HG03025 (cell line): ENCODE measurements around the gene HOXA3.

ENCODE experiments used
- ATAC-seq: cut with Tn5 transposase; IDR thresholded peaks from one replicate; pipeline ENCODE4 v1.9.1; 2021; ENCODE audit warnings: mild to moderate bottlenecking, moderate library complexity; ENCODE audit not compliant: unreplicated experiment, low FRiP score

Gene HOXA3

DNA sequence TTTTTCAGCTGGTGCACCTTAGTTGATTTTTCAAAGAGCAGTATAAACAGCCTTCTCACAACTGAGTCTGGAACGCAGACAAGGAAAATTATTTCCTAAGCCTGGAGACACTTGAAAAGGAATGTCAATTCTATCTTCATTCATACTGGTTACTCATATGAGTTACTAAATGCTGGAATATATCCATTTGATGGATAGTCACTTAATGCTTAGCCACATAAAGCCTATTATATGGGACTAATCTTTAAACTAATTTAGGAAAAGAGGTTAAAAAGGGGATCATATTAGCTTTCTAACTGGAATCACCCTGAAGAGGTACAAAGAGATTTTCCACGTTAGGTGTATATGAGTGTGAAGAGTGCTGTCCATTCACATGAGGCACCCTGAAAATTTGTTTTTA lies 20.2 kb downstream of the HOXA3 start:
- no peak for ATAC-seq

DNA sequence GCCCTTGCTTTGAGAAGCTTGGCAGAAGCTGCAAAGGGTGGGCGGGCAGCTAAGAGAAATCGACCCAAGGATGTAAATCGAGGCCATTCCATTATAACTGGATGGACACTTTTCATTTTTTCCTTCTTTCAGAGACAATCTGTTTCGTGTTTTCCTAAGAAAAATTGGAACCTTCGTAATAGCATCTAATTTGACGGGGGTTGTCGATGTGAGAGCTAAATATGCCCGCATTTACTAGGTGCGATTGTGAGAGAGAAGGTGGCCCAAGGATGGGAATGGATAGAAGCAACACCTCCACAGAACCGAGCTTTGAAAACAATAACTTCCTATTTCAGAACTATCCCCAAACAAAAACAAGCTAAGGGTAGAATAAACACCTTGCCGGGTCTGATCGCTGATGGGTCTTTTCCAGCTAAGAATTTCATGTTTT lies 21.0 kb downstream of the HOXA3 start:
- no peak for ATAC-seq

DNA sequence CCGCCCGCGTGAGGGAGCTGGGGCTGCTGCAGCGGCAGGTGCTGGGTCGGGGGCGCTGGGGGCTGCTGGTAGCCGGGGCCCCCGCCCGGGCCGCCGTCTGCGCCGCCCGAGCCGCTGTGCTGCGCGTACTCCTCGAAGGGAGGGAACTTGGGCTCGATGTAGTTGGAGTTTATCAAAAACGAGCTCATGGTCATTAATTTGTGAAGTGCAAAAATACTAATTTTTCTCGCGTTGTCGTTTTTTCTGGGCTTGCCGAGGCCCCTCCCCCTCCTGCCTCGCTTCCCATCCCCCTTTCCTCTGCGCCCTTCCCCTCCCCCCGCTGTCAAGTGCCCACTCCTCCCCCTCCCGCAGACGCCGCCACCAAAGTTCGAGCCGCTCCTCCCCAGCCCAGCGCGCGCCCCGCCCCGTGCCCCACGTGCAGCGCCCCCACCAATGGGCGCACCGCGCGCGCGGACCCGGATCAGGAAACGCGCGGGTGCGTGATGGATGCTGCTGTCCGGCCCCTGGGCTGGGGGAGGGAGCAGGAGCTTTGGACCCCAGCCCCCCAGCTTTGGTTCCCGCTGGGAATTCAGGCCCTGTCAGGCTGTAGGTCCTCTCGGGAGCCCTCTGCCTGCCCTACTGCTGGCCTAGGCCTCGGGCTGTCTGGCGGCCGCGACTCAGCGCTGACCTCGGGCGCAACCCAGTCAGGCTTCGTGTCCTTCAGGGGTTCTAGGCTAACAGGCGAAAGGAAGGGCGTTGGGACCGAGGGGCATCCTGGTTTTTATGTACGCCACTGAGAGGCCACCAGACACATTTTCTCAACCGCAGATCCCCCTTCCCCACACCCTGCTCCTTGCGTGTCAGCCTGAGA lies 21.6 kb downstream of the HOXA3 start, which contains the start of gene HOXA4:
Gene HOXA4, minus strand, starts transcription at position 218 of the 850 bp plus-strand sequence. Its CDS starts 24 bp downstream, at position 194.
- no peak for ATAC-seq

DNA sequence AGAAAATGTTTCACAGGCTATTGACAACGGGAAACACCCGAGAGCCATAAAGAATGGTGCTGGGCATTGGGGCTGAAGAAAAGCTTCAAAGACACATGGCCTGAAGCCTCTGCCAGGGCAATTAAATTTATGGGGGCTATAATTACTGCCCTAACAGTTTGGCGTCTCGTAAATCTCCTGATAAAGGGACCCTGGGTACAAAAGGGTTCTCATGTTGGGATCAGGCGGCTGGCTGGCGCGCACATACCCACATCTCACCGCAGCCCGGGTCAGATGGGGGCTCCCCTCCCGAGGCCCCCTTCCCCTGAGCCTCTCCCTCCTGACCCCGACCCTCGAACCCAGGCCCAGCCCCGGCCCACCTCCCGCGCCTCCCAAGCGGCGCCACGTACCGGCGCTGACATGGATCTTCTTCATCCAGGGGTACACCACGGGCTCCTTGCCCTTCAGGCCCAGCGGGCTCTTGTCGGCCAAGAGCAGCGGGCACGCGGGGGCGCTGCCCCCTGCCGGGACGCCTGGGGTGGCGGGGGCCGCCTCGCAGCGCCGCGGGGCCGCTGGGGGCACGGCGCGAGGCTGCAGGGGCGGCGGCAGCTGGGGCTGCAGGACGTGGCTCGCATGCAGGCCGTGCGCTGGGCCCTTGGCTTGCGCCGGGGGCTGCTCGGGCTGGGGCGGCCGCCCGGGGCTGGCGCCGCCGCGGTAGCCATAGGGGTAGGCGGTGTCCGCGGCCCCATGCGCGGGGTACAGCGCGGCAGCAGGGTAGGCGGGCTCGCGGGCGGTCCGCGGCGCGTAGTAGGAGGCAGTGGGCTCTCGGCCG lies 22.4 kb downstream of the HOXA3 start:
- no peak for ATAC-seq

DNA sequence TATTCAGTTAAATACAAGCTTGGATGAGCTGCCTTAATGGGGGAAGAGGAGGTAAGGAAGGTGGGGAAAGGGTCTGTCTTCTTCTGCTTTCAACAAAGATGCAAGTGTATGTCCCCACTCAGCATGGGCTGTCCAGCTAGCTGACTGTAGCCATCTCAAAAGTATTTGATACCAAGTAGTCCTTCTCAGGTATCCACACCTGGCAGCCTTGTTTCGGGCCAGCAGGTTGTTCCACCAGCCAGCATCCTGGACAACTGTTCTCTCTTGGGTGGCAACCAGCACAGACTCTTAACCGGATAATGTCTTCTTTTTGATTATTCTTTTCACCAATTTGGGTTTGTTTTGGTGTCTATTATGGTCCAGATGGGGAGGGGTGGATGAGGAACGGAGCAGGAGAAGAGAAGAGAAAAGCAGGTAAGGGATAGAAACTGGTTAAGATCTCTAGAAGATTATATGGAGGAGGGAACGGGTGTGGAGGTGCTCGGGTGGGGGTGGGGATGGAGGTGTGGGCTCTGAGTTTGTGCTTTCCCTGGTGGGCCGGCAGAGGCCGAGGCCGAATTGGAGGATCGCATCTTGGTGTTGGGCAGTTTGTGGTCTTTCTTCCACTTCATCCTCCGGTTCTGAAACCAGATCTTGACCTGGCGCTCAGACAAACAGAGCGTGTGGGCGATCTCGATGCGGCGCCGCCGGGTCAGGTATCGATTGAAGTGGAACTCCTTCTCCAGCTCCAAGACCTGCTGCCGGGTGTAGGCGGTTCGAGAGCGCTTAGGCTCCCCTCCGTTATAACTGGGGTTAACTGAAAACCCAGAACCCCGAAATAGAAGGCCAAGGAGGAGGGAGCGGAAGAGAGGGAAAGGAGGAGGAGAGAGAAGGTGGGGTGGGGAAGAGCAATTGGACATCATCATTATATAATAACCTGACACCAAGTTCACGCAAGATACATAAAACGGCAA lies 23.3 kb downstream of the HOXA3 start:
- ATAC-seq: no peak

DNA sequence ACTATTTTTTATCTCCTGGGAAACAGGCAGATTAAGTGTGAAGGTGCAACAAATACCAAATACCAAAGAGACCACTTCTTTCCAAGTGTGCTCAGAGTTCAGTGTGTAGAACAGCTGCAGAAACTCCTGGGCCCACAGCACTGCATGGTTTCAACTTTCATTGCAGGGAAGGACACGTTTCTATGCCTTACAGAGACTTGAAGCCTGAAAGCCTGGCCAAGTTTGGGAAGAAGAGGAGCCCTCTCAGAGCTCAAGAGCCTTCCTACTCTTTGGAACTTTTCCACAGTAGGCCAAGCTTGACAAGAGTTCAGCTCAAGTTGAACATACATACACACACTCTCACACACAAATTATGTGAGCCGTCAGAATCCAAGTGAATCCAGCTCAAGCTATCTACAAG lies 24.3 kb downstream of the HOXA3 start:
- no peak for ATAC-seq

DNA sequence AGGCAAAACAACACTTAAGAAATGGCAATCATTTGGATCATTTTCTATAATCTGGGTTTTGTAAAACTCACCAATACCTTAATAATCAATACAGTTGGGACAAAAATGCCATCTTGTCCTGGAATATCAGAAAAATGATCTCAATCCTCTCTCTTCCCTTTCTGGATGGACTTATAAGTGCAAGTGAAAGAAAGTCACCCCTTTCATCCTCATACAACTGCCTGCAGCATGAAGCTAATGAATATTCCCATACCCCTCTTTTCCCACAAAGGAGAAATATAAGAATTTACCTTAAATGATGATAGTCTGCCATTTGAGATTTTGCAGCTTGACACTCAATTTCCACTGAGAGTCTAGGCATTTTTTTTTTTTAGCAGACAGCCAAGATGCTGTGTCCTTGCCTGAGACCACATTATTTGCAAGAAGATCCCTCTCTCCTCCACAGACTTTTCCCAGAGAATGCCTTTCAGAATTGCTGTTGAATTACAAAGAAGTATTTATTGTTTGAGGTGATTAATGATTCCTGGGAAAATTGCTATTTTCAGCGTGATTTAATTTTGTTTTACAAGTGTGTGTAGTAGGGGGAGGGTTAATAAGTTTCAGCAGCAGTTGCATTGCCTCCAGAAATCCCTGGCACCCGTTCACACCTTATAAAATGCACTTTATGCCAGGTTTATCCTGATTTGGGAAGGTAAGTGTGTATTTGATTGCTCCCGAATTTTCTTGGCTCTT lies 25.6 kb downstream of the HOXA3 start:
- ATAC-seq: no peak

DNA sequence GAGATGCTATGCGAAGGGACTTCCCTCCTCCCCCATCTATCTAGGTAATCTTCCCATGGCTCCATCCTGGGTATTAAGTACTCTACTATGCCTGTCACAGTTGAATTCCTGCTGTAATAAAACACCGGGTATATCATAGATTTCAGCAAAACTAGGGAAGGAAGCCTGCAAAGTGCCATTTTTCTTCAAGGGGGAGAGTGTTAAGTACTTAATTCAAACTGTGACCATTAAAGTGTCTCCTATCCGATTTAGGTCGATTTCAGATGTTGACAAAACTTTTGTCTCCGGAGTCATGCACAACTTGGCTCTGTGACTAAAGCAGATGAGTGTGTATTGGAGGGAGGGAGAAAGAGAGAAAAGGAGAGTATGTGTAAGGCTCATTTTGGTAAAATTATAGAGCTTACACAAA lies 26.4 kb downstream of the HOXA3 start:
- no peak for ATAC-seq

DNA sequence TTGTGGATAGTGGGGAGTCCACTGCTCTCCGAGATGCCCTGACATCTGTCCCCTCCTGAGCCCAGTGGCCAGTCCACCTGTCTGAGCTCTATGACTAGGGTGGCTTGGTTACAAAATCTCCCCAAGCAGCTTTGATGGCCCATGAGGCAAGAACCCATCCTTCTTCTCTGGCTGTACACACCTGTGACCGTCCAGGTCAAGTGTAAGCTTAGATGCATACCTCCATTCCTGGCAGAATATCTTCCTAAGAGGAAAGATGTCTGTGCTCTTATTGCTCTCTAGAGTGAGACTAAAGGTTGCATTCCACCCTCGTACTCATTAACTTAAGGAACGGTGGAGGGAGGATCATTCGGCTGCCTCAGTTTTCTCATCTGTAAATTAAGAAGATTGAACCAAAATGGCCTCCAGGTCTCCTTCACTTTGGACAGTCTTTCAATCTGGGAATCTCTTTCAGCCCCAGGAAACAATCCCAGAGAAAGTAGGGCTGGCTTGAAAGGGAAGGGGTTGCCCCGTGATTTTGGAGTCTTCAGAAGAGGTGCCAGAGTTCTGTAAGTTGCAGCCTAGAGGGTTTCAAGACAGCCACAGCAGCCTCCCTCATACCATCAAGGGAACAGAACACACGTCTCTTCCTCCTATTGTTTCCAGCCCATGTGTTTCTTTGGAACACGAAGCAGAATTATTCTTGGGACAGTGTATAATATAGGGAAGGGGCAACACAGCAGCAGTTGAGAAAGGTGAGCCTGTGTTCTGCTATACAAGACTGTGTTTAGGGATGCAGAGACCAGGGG lies 27.3 kb downstream of the HOXA3 start:
- no peak for ATAC-seq

DNA sequence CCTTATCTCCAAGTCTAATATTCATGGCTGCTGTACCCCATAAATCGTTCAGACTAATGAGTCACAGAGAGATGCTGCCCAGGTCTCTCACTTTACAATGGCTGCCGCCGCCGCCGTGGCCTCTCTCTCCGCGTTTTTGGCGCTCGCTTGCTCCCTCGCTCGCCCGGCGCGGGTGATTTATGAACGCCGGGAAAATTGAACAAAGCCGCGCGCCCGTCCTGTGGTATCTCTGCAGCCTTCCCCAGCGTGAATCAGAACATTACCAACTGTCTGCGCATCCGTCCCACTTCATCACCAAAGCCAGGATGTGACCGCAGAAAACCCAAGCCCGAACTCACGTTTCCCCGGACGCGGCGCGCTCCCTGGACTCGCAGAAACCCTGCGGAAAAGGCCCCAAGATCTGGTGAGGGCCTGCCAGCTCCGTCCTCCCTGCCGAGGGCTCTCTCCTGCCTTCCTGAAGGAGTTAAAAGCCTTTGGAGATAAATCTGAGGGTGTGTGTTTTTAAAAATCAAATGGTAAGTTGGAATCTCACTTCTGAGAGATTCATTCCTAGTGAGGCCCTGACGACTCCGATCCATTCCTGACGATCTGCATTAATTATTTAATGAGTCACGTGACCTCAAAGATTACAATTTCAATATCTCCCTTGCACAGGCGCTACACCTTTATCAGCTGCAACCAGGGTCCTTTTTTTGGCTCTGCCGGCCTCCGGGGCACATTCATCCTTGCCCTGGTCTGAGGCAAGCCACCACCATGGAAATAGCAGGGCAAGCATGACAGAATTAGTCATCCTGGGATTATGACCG lies 28.1 kb downstream of the HOXA3 start:
- no peak for ATAC-seq

DNA sequence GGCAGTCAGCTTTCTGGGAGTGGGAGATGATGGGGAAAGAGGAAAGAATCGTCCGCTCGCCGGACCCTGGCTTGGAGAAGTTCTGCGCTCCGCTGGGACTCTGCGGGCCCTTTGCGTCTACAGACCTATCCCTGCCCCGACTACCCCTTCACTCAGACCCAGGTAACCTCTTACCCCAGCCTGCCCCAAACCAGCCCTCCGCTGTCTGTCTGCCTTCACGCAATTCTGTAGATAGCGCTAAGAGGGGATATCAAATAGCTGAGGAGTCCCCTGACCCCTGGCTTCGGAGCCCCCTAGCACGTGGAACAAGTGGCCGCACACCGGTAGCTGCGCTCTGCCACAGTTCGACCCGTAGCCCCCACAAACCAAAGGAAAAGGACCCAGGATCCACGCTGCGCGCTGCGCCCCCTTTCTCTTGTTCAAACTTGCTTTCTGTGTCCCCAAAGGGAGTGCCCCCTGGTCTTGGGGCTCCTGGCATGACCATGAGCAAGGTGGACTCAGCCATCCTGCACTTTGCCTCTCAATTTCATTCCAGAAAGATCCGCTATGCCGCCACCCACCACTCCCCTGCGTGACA lies 28.8 kb downstream of the HOXA3 start:
- ATAC-seq: no peak

DNA sequence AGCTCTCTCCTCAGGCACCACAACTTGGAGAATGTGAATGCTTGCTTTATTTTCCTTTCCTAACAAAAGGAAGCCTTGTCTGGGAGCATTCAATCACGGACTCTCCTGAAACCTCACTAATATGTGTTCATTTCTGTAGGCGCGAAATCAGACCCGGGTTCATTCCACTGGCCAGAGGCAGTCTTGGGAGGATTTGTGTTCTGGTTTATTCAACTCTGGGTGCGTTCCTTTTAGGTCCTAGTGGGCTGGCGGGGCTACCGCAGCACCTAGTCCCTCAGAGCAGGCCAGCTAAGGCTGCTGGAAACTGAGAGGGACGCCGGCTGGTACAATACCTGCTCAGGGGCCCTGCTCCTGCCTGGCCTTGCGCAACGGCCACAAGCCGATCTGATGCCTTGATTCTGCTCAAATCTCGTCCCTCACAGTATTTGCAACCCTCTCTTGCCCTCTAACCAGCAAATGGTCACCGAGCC lies 29.3 kb downstream of the HOXA3 start:
- no peak for ATAC-seq

DNA sequence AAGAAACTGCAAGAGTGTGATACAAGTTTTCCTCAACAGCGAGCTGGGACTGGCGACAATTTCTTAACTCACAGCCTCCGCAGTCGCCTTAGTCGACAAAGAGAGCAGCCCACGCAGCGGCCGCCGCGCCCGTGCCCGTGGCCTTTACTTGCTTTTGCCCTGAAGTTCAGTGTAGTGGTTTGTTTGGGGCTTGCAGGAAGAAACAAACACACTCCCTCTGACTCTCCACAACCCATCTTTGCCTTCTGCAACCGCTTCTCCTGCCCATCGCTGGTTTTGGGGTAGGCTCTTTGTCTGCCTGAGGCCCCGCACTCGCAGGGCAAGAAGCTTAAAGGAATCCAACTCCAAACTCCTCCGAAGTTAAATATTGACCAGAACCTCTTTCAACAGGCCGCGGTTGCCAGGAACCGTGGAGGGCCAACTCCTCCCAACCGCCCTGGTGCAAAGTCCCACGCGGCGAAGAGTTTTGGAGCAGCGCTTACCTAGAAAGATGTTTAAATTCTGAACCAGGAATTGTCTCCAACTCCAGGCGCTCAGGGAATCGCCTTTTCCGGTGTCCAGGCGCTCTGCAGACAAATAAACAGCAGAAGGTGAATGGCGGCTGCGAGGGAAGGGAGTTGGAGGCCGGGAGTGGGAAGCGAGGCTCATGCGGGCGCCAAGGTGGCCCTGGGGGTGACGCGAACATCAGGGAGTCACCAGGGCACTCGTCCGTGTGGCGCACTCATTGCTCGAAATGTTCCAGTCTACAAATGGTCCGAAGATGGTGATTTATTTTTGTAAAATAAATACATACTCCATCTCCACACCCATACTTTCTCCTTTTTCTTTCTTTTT lies 30.1 kb downstream of the HOXA3 start:
- ATAC-seq: no peak

DNA sequence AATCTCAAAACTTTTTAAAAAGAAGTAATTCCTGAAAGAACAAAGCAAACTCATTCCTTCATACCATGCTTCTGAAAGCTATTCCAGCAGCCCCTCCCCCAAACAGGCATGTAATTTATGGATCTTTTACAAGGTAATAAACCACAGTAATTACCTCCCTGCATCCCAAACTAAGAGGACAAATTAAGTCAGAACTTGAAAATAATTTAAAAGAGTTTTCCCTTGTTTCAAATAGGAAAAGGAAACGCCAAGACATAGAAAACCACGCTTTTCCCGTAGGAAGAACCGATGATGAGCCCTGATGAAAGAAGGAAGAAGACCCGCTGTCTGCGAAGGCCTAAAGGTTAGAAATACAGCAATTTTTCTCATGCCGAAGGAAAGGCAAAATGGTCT lies 30.7 kb downstream of the HOXA3 start:
- ATAC-seq: no peak

DNA sequence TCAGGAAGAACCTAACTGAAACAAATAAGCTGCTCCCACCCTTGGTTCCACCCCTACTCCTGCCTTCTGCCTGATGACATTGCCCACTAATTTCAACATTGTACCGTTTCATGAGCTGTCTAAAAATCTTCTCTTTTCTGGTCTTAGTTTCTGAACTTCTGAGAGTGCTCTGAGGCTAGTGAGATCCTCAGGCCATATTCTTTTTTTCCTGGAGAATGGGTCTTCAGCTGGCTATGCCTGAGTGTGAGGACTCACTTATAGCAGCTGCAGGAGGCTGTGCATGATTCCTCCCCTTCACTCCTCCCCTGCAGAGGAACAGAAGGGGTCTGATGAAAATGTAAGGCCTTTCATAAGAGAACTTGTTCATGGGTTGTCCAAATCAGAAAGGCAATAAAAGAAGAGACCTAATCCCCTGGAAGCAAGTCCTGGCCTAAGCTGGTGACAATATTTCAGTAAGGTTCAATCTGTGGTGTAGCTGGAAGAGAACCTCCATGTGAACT lies 32.9 kb downstream of the HOXA3 start:
- ATAC-seq: no peak

DNA sequence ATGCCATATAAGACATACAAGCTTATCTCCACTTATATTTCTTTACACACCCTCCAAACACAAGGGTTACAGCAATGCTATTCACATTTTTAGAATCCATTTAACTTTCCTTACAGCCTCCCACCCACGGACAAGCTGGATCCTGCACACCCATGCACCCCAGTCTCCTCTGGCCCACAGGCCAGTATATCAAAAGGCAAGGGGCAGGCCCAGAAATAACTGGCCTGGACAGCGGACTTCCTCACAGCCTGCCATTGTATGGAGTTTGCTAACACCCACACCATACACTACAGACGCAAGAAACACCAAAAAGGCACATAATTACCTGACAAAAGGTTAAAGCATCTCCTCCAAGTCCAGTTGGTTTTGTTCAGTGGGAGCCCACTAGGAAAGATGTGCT lies 33.8 kb downstream of the HOXA3 start:
- ATAC-seq: no peak
